NCI-H460 (cell line): ENCODE results near the gene PNPLA2. TPM values are rescaled to one million over a fixed set of nuclear protein-coding genes. Genes with fewer than 3 reads are reported as not detected.

Experiments used
- DNase-seq: peaks from one replicate; pipeline ENCODE4 v3.0.0-alpha.2; 2016; ENCODE audit warnings: low read depth; ENCODE audit errors: extremely low read depth
- small RNA-seq, 2 experiments: library from RNA; depleted of rRNA; stranded (forward); fragments of <200 nt; gene quantifications; one replicate each; pipeline ENCODE3, GENCODE V24; 2014
- total RNA-seq: library from RNA; depleted of rRNA; stranded (reverse); fragments of >200 nt; shearing (Covaris generic); gene quantifications from 2 replicates; pipeline ENCODE4 v1.2.3, GENCODE V29; 2014; rRNA removed

The PNPLA2 gene
- total RNA-seq, 1 experiment from 2014 or later = 15.7 TPM

- no peak for DNase-seq
These were observed 50.8 kb downstream of the PNPLA2 start for GRCh38 chr11:869399-870126.

DNA sequence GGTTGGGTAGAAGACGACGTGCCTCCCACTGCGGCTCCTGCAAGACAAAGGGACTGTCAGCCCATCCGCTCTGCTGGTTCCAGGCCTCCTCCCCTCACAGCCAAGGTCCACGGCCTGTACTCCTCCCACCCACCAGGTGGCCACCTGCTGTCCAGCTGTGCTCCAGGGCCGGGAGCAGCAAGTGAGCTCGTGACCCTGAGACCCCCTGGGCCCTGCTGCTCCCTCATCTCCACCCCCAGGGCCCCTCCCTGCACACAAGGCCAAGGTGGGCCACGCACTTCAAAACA lies 51.4 kb downstream of the PNPLA2 start:
- no peak for DNase-seq

DNA sequence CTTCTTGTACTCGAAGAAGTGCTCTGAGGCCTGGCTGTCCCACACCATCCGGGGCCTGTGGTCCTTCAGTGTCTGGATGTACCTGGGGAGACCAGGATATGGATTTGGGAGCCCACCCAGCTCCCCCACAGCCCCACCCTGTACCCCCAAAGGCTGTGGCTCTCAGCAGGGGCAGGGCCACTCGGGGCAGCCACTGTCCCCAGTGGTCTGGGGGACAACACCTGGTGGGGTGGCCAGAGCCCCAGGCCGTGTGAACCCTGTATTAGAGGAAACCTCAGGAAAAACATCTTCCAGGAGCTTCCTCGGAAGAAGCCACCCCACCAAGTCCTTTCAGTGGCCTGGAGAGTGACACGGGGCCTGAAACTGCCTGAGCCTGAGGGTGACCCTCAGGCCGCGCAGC lies 51.7 kb downstream of the PNPLA2 start:
- DNase-seq = no peak

- DNase-seq = no peak
These were observed 52.8 kb downstream of the PNPLA2 start for GRCh38 chr11:871472-871871.

- no peak for DNase-seq
These were observed 54.1 kb downstream of the PNPLA2 start for GRCh38 chr11:872799-873198.

DNA sequence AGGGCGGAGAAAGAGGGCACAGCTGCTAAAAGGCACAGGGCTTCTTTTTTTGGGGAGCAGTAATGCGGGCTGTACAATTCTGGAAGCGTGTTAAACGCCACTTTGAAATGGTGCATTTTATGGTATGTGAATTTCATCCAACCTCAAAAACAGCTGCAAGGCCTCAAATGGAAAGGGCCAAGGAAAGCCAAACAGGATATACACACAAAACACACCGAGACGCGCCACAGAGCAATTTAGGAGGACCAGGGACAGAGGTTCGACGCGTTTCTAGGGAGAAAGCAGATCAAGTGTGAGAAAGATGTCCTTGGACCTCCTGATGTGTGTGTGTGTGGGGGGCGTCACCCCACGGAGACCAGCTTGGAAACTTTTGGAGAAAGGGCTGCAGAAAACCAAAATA lies 55.0 kb downstream of the PNPLA2 start:
- DNase-seq = no peak

Small RNA genes within 50 kb of the gene (small RNA-seq; reads per million reads assigned to genes)
- 0 reads per million in 2 experiments for gene SNORA52

Other genes with a start within 250 kb of the PNPLA2 start
- 9.8 and 11.4 TPM in 2 replicates for gene PHRF1, start 242.4 kb upstream of the PNPLA2 start, total RNA-seq
- gene IRF7, start 203.0 kb upstream of the PNPLA2 start, total RNA-seq = 3.8 and 5.0 TPM in 2 replicates
- gene CDHR5, start 194.0 kb upstream of the PNPLA2 start, total RNA-seq = 0.05 TPM in 1 of 2 replicates, not detected in the other
- gene SCT, start 191.7 kb upstream of the PNPLA2 start, total RNA-seq = not detected in 2 replicates
- gene DRD4, start 181.6 kb upstream of the PNPLA2 start, total RNA-seq = 0.22 and 0.23 TPM in 2 replicates
- 30.3 and 32.3 TPM in 2 replicates for gene DEAF1, start 123.7 kb upstream of the PNPLA2 start, total RNA-seq
- gene TMEM80, start 123.1 kb upstream of the PNPLA2 start, total RNA-seq = 6.9 and 8.9 TPM in 2 replicates
- 12.8 and 13.9 TPM in 2 replicates for gene EPS8L2, start 112.7 kb upstream of the PNPLA2 start, total RNA-seq
- 383 and 408 TPM in 2 replicates for gene TALDO1, start 71.5 kb upstream of the PNPLA2 start, total RNA-seq
- gene GATD1, start 41.4 kb upstream of the PNPLA2 start, total RNA-seq = 21.6 and 23.0 TPM in 2 replicates
- not detected in 2 replicates for gene CEND1, start 28.8 kb upstream of the PNPLA2 start, total RNA-seq
- gene SLC25A22, start 20.6 kb upstream of the PNPLA2 start, total RNA-seq = 16.2 and 20.8 TPM in 2 replicates
- 3.1 and 3.6 TPM in 2 replicates for gene PIDD1, start 13.7 kb upstream of the PNPLA2 start, total RNA-seq
- gene RPLP2, start 8.9 kb upstream of the PNPLA2 start, total RNA-seq = 1,205 and 1,442 TPM in 2 replicates
- gene CRACR2B, start 9.0 kb downstream of the PNPLA2 start, total RNA-seq = 5.0 and 5.5 TPM in 2 replicates
- gene CD151, start 14.0 kb downstream of the PNPLA2 start, total RNA-seq = 292 and 302 TPM in 2 replicates
- 143 and 174 TPM in 2 replicates for gene POLR2L, start 23.6 kb downstream of the PNPLA2 start, total RNA-seq
- gene TSPAN4, start 23.9 kb downstream of the PNPLA2 start, total RNA-seq = 131 and 169 TPM in 2 replicates
- gene CHID1, start 91.9 kb downstream of the PNPLA2 start, total RNA-seq = 31.2 and 36.8 TPM in 2 replicates
- gene AP2A2, start 107.0 kb downstream of the PNPLA2 start, total RNA-seq = 25.1 and 35.9 TPM in 2 replicates
- gene MUC6, start 217.8 kb downstream of the PNPLA2 start, total RNA-seq = not detected in 2 replicates